Measurements from ENCODE around the gene YIF1A. TPM values are rescaled to one million over a fixed set of nuclear protein-coding genes. Genes with fewer than 3 reads are reported as not detected.
"Not testable (repeated sequence)": the region's sequence is repeated elsewhere in the genome, so short reads cannot be mapped to it uniquely, and the experiment has no call there.

The YIF1A gene
- total and polyA plus RNA-seq, 12 donors, result 69.7 to 154 (median 99.5) TPM

GRCh38 chr11:66311470-66311964, 22.6 kb upstream of the YIF1A start:
- Histone ChIP-seq H3K4me3 (peak overlapping the region in 2 of 4 donors; percentile 36 to 57), H3K36me3 (replicated peaks in 1 of 2) (no peaks in the 10 kb centered on the region), H3K27ac (peak overlapping the region; percentile 67 to 91 (median 81)), H3K27me3 (no peaks in the 10 kb centered on the region), H3K9me3 (replicated peaks in 1 of 3) (no peaks in the 10 kb centered on the region), H3K4me1 (replicated peaks in 1 of 2) (peaks cover 6 to 7% of the 10 kb centered on the region in 2 donors)
- DNase-seq, result no peak
- TF ChIP-seq CTCF (IDR thresholded peaks at IDR 0.05) (peak in 1 of 6 experiments; percentile 83), POLR2A (IDR thresholded peaks at IDR 0.05) (no peak)
- 14 to 43% (median 30%) methylated on average over 17 to 26 of the region's 26 CpGs for WGBS, 4 donors
- intact Hi-C loops (cut with DNase I), result no loop called here

GRCh38 chr11:66310803-66311440, 22.0 kb upstream of the YIF1A start:
- 80 to 88% (median 86%) methylated on average over 18 of the region's 18 CpGs for WGBS, 4 donors
- H3K4me1 ChIP-seq (replicated peaks in 1 of 2); intact Hi-C loops (cut with DNase I); H3K27me3 ChIP-seq; DNase-seq; H3K36me3 ChIP-seq (replicated peaks in 1 of 2); H3K27ac ChIP-seq; H3K4me3 ChIP-seq; H3K9me3 ChIP-seq (replicated peaks in 1 of 3): not testable (repeated sequence)

- H3K4me3 ChIP-seq, result no peak overlapping the region
- intact Hi-C loops (cut with DNase I), result no loop called here
- no peak overlapping the region for H3K27ac ChIP-seq
Observed at GRCh38 chr11:66310324-66310723, 21.4 kb upstream of the YIF1A start.

GRCh38 chr11:66309475-66309874, 20.5 kb upstream of the YIF1A start:
- WGBS, 4 donors, result 42 to 49% (median 47%) methylated on average over 3 of the region's 3 CpGs
- Histone ChIP-seq H3K4me1 (replicated peaks in 1 of 2) (peaks cover 6 to 7% of the 10 kb centered on the region in 2 donors), H3K27me3 (no peaks in the 10 kb centered on the region), H3K4me3 (no peak overlapping the region), H3K9me3 (replicated peaks in 1 of 3) (no peaks in the 10 kb centered on the region), H3K36me3 (replicated peaks in 1 of 2) (no peaks in the 10 kb centered on the region), H3K27ac (no peak overlapping the region)
- intact Hi-C loops (cut with DNase I), result loop anchor here in 1 of 2 donors (5.0 kb wide), 1 partner anchor 33 kb away; no protein-coding TSS in a partner anchor
- TF ChIP-seq CTCF (IDR thresholded peaks at IDR 0.05), result no peak
- TF ChIP-seq POLR2A (IDR thresholded peaks at IDR 0.05), result no peak
- no peak for DNase-seq

More at GRCh38 chr11:66310324-66310723, 21.4 kb upstream of the YIF1A start:
- Histone ChIP-seq H3K27me3 (no peaks in the 10 kb centered on the region), H3K4me1 (replicated peaks in 1 of 2) (peaks cover 6 to 7% of the 10 kb centered on the region in 2 donors), H3K36me3 (replicated peaks in 1 of 2) (no peaks in the 10 kb centered on the region), H3K9me3 (replicated peaks in 1 of 3) (no peaks in the 10 kb centered on the region)
- no peak for DNase-seq
- 41 to 77% (median 71%) methylated on average over 5 to 8 of the region's 8 CpGs for WGBS, 4 donors
- no peak for TF ChIP-seq CTCF (IDR thresholded peaks at IDR 0.05)
- no peak for TF ChIP-seq POLR2A (IDR thresholded peaks at IDR 0.05)

GRCh38 chr11:66302656-66303055, 13.7 kb upstream of the YIF1A start:
- intact Hi-C loops (cut with DNase I), result no loop called here

More at GRCh38 chr11:66302656-66303055, 13.7 kb upstream of the YIF1A start:
- Histone ChIP-seq H3K4me3 (no peak overlapping the region), H3K27me3 (no peaks in the 10 kb centered on the region), H3K27ac (no peak overlapping the region), H3K4me1 (replicated peaks in 1 of 2) (no peaks in the 10 kb centered on the region), H3K36me3 (replicated peaks in 1 of 2) (no peaks in the 10 kb centered on the region), H3K9me3 (replicated peaks in 1 of 3) (no peaks in the 10 kb centered on the region)
- WGBS, 4 donors, result 73 to 78% (median 77%) methylated on average over 12 of the region's 12 CpGs
- no peak for DNase-seq
- TF ChIP-seq CTCF (IDR thresholded peaks at IDR 0.05) (no peak), POLR2A (IDR thresholded peaks at IDR 0.05) (no peak)

Measured in adrenal gland (tissue), 12 donors.